ENCODE data around the gene SERPIND1. TPM values are rescaled to one million over a fixed set of nuclear protein-coding genes. Genes with fewer than 3 reads are reported as not detected.

The SERPIND1 gene
- total and polyA plus RNA-seq, 2 experiments from 2014 or later: not detected

- TF ChIP-seq ETS1 (IDR thresholded peaks at IDR 0.05) (no peak), JUNB (IDR thresholded peaks at IDR 0.05; ENCODE audit: unreplicated experiment) (no peak), REST (IDR thresholded peaks at IDR 0.05; ENCODE audit: unreplicated experiment) (no peak), ZNF114 (CRISPR knock-in tag; IDR thresholded peaks at IDR 0.05) (no peak), CTCF (conservative IDR thresholded peaks at IDR 0.05; ENCODE audit: low read depth in 2 of 2) (no peak), EZH2 (IDR thresholded peaks at IDR 0.05; ENCODE audit: low read depth, unreplicated experiment) (no peak), ZNF331 (CRISPR knock-in tag; IDR thresholded peaks at IDR 0.05; ENCODE audit: low read depth) (no peak), STAT1 (IDR thresholded peaks at IDR 0.05; ENCODE audit: unreplicated experiment) (no peak), EZH2phosphoT487 (IDR thresholded peaks at IDR 0.05; ENCODE audit: unreplicated experiment) (no peak)
Measured at GRCh38 chr22:20829491-20830134, 55.7 kb downstream of the SERPIND1 start (continued).

- no peak overlapping the region for H3K4me3 Mint-ChIP-seq
- H3K27ac Mint-ChIP-seq: no peak overlapping the region
- Histone ChIP-seq H3K27me3 (ENCODE audit: insufficient read depth) (no peaks in the 10 kb centered on the region), H3F3A (replicated peaks; ENCODE audit: low read depth) (no peaks in the 10 kb centered on the region), H3K9me2 (ENCODE audit: insufficient read depth) (no peaks in the 10 kb centered on the region), H3K36me3 (ENCODE audit: insufficient read depth) (no peaks in the 10 kb centered on the region; the same call in 1 of the 2 replicates), H3K27ac (ENCODE audit: low read depth) (no peak overlapping the region), H3K4me1 (ENCODE audit: insufficient read depth) (no peaks in the 10 kb centered on the region), H2AFZ (no peak overlapping the region), H3K4me3 (no peak overlapping the region), H3K79me2 (replicated peaks; ENCODE audit: insufficient read depth) (no peaks in the 10 kb centered on the region; the same call in 1 of the 2 replicates), H3K4me2 (no peak overlapping the region), H4K20me1 (replicated peaks; ENCODE audit: insufficient read depth) (no peaks in the 10 kb centered on the region; the same call in 1 of the 2 replicates)
- H3K36me3 Mint-ChIP-seq (ENCODE audit: low read depth): peaks cover 5% of the 10 kb centered on the region
- ATAC-seq (no peak), DNase-seq (ENCODE audit: low spot score) (no peak)
- peaks cover 1% of the 10 kb centered on the region for H3K27me3 Mint-ChIP-seq (ENCODE audit: insufficient read depth, low read depth, poor library complexity)
- no peaks in the 10 kb centered on the region for H3K4me1 Mint-ChIP-seq
- H3K9me3 Mint-ChIP-seq: no peaks in the 10 kb centered on the region
- TF ChIP-seq STAT1 (IDR thresholded peaks at IDR 0.05; ENCODE audit: unreplicated experiment): no peak
- TF ChIP-seq EZH2 (IDR thresholded peaks at IDR 0.05; ENCODE audit: low read depth, unreplicated experiment): no peak
- no peak for TF ChIP-seq ZNF462 (CRISPR knock-in tag; IDR thresholded peaks at IDR 0.05)
Measured at GRCh38 chr22:20833225-20833665, 59.3 kb downstream of the SERPIND1 start.

Measured in GM23338 (cell line).